Left ventricle myocardium inferior (tissue), 1 donor: ENCODE data around the gene ALKBH5. TPM values are rescaled to one million over a fixed set of nuclear protein-coding genes. Genes with fewer than 3 reads are reported as not detected.

Source experiments
- DNase-seq: peaks from one replicate; pipeline ENCODE4 v3.0.0-alpha.2; 2020
- H3K27ac ChIP-seq: fragments of 200-600 bp; replicated peaks from 2 replicates; pipeline ENCODE4 v1.8.0; 2021
- H3K27me3 ChIP-seq: fragments of 200-600 bp; 2 replicates; pipeline ENCODE4 v1.8.0; 2021; ENCODE audit warnings: low read depth
- H3K36me3 ChIP-seq: fragments of 200-600 bp; 2 replicates; pipeline ENCODE4 v1.8.0; 2021
- H3K4me1 ChIP-seq: fragments of 200-600 bp; 2 replicates; pipeline ENCODE4 v1.8.0; 2021
- H3K4me3 ChIP-seq: fragments of 200-600 bp; 2 replicates; pipeline ENCODE4 v1.8.0; 2021; ENCODE audit warnings: mild to moderate bottlenecking, moderate library complexity
- H3K9me3 ChIP-seq: fragments of 200-600 bp; replicated peaks from 2 replicates; pipeline ENCODE4 v1.8.0; 2021
- intact Hi-C: fragments of 100-400 bp; cut with micrococcal nuclease; formaldehyde crosslinking; loops from one replicate; pipeline ENCODE4 v1.11.0; 2022
- total RNA-seq: library from RNA; stranded (reverse); fragmentation: NEBNext Ultra II Directional; extraction: Animal tissue kit (Norgen Biotek cat#: 25700); gene quantifications from one replicate; pipeline ENCODE4 v1.2.1, GENCODE V29; 2021
- TF ChIP-seq, protein P1 (sequence below): fragments of 200-600 bp; IDR thresholded peaks from 2 replicates; pipeline ENCODE4 v1.8.0; 2021; ENCODE audit warnings: antibody characterized with exemption, mild to moderate bottlenecking, borderline replicate concordance
- donor health status: DM: no; HTN: yes; CAD: no; lungs with severe emphysema.

ALKBH5 gene
- total RNA-seq, 1 donor from 2014 or later, result 179 TPM

DNA sequence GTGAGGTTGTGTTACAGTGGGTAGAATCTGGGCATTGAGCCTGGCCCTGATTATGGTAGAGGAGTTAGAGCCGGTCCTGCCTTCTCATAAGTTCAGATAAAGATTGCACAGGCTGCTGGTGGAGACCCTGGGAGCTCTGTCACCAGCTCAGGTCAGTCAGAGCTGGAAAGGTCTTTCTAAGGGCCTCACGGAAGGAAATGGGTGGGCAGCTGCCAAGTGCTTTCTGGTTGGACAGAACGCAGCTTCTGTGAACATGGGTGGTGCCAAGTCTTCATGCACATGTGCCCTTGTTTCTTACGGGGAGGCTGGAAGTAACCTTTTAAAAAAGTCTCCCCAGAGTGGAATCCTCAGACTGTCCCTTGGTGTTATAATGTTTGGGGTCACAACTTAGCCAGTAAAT is 14.9 kb downstream of the ALKBH5 start:
- peak overlapping the region; percentile 33 for H3K27ac ChIP-seq
- peaks cover 40% of the 10 kb centered on the region for H3K36me3 ChIP-seq
- intact Hi-C loops, result no loop called here
- no peaks in the 10 kb centered on the region for H3K27me3 ChIP-seq
- no peak for DNase-seq
- H3K4me3 ChIP-seq, result no peak overlapping the region
- no peaks in the 10 kb centered on the region for H3K9me3 ChIP-seq
- TF ChIP-seq, protein P1, sequence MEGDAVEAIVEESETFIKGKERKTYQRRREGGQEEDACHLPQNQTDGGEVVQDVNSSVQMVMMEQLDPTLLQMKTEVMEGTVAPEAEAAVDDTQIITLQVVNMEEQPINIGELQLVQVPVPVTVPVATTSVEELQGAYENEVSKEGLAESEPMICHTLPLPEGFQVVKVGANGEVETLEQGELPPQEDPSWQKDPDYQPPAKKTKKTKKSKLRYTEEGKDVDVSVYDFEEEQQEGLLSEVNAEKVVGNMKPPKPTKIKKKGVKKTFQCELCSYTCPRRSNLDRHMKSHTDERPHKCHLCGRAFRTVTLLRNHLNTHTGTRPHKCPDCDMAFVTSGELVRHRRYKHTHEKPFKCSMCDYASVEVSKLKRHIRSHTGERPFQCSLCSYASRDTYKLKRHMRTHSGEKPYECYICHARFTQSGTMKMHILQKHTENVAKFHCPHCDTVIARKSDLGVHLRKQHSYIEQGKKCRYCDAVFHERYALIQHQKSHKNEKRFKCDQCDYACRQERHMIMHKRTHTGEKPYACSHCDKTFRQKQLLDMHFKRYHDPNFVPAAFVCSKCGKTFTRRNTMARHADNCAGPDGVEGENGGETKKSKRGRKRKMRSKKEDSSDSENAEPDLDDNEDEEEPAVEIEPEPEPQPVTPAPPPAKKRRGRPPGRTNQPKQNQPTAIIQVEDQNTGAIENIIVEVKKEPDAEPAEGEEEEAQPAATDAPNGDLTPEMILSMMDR, result no peak
- peaks cover 99% of the 10 kb centered on the region for H3K4me1 ChIP-seq

DNA sequence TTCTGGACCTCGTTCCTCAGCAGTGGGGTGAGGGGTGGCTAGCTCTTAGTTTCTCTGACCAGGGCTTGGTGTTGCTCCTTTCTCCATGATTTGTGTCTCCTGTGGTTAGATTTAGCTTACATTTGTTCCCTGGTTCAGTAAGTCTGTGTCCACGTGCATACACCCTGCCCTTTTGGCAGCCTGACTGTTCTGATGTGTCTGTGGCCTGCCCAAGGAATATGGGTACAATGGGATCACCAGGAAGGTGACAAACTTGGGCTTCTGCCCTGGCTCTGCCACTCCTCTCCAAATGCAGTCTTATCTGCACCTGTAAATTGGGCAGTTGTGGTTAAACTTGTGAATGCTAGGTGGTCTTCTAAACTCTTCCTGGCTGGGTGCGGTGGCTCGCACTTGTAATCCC is 17.5 kb downstream of the ALKBH5 start:
- no peak overlapping the region for H3K4me3 ChIP-seq
- peaks cover 29% of the 10 kb centered on the region for H3K36me3 ChIP-seq
- TF ChIP-seq, protein P1, result no peak
- DNase-seq, result no peak
- no peaks in the 10 kb centered on the region for H3K9me3 ChIP-seq
- no peaks in the 10 kb centered on the region for H3K27me3 ChIP-seq
- peaks cover 95% of the 10 kb centered on the region for H3K4me1 ChIP-seq
- intact Hi-C loops, result no loop called here
- H3K27ac ChIP-seq, result peak overlapping the region; percentile 50

DNA sequence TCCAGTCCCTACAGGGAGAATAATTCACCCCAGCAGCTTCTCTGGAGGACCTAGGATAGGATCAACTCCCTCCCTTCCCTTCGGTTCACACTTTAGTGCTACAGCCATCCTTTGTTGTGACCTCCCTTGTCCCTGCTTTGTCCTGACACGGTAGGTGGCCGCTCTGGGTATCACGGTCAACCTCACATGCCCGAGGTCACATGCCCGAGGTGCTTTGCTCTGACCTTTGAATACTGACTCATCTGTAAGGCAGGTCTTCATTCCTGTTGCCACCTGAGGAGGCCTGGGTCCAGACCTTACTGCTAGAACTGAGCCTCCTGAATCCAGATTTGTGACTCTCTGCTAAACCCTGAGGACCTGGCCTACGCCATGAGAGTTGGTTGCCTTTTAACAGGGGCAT is 19.7 kb downstream of the ALKBH5 start:
- Histone ChIP-seq H3K4me1 (peaks cover 80% of the 10 kb centered on the region), H3K27me3 (no peaks in the 10 kb centered on the region), H3K4me3 (no peak overlapping the region), H3K36me3 (peaks cover 35% of the 10 kb centered on the region), H3K9me3 (no peaks in the 10 kb centered on the region), H3K27ac (peak overlapping the region; percentile 27)
- no peak for DNase-seq
- TF ChIP-seq, protein P1, result no peak
- intact Hi-C loops, result no loop called here

DNA sequence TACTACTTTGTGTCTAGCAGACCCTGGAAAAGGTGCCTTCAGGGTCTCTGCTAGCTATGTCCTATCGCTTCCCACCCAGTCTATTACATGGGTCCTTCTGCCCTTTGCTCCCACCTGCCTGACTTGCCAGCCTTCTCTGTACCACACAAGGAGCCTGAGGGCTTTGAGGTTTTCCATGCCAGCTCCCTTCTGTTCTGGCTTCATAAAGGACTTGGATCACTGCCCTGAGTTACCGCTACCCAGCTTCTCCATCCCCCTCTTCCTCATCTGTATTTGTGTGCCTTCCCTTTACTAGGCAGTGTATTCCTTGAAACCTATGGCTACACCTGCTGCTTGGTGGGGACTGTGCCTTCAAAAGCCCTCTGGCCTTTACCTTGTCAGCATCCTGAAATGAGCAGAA is 22.2 kb downstream of the ALKBH5 start:
- no peak for DNase-seq
- intact Hi-C loops, result no loop called here
- TF ChIP-seq, protein P1, result no peak
- no peak overlapping the region for H3K4me3 ChIP-seq
- no peaks in the 10 kb centered on the region for H3K9me3 ChIP-seq
- peaks cover 55% of the 10 kb centered on the region for H3K4me1 ChIP-seq
- H3K36me3 ChIP-seq, result peaks cover 54% of the 10 kb centered on the region
- H3K27ac ChIP-seq, result no peak overlapping the region
- no peaks in the 10 kb centered on the region for H3K27me3 ChIP-seq

DNA sequence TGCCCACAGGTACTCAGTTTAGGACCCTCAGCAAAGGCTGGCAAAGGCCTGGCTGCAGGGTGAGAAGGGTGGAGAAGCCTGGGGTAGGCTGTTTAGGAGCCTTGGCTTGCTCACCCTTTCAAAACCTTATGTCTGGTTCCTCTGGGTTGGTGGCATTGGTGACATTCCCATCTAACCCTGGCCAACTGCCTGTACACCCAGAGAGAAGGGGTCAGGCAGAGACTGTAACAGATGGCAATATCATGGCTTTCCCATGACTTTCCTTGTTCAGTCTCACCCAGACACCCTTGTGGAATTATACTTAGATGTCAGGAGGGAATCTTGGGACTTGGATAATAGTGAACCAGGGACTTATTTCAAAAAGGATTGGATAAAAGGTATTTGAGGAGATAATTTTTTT is 23.3 kb downstream of the ALKBH5 start:
- H3K36me3 ChIP-seq, result peaks cover 59% of the 10 kb centered on the region
- H3K4me3 ChIP-seq, result no peak overlapping the region
- H3K27ac ChIP-seq, result no peak overlapping the region
- no peak for DNase-seq
- no peaks in the 10 kb centered on the region for H3K9me3 ChIP-seq
- H3K27me3 ChIP-seq, result no peaks in the 10 kb centered on the region
- peaks cover 44% of the 10 kb centered on the region for H3K4me1 ChIP-seq
- intact Hi-C loops, result no loop called here
- TF ChIP-seq, protein P1, result no peak

DNA sequence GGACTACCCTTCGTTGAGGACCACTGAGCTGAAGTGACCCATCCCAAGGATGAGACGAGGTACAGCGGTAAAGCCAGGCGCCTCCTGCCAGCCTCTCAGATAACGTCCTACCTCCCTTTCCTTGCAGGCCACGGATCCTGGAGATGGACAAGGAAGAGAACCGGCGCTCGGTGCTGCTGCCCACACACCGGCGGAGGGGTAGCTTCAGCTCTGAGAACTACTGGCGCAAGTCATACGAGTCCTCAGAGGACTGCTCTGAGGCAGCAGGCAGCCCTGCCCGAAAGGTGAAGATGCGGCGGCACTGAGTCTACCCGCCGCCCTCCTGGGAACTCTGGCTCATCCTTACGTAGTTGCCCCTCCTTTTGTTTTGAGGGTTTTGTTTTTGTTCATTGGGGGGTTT is 24.5 kb downstream of the ALKBH5 start:
- Histone ChIP-seq H3K36me3 (peaks cover 59% of the 10 kb centered on the region), H3K27me3 (no peaks in the 10 kb centered on the region)

More for the DNA sequence above, 24.5 kb downstream of the ALKBH5 start:
- no peak overlapping the region for H3K4me3 ChIP-seq
- H3K27ac ChIP-seq, result no peak overlapping the region
- DNase-seq, result no peak
- H3K4me1 ChIP-seq, result peaks cover 32% of the 10 kb centered on the region
- no peaks in the 10 kb centered on the region for H3K9me3 ChIP-seq
- intact Hi-C loops, result no loop called here
- TF ChIP-seq, protein P1, result no peak
